ENCODE measurements around the gene GINS2.

DNA sequence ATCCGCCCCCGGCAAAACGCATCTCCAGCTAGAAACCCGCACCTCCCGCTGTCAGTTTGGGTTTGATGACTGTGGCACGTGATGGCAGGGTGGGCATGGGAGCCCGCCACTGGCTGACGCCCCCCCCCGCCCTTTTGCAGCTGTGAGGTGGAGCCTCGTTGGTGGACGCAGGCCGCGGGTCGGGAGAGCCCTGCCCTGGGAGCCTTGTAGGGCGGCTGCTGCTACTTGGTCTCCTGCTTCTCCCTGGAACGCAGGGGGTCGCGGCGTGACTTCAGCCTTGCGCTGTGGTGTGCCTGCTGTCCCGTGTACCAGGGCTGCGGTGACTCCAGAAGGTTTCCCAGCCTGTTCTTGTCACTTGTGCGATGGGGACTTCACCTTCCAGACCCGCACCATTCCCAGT, 47.4 kb downstream of the GINS2 start:
- no peak for TF ChIP-seq CTCF (IDR thresholded peaks at IDR 0.05)
- no peak for TF ChIP-seq EP300 (IDR thresholded peaks at IDR 0.05; ENCODE audit: borderline replicate concordance in 1 of 2, low read depth in 1 of 2, low read length in 1 of 2)
- no peak for TF ChIP-seq POLR2AphosphoS5 (IDR thresholded peaks at IDR 0.05; ENCODE audit: low read depth, low read length)
- TF ChIP-seq, protein P1, sequence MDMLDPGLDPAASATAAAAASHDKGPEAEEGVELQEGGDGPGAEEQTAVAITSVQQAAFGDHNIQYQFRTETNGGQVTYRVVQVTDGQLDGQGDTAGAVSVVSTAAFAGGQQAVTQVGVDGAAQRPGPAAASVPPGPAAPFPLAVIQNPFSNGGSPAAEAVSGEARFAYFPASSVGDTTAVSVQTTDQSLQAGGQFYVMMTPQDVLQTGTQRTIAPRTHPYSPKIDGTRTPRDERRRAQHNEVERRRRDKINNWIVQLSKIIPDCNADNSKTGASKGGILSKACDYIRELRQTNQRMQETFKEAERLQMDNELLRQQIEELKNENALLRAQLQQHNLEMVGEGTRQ (IDR thresholded peaks at IDR 0.05; ENCODE audit: borderline replicate concordance, low read depth, low read length), result no peak
- TF ChIP-seq EZH2phosphoT487 (IDR thresholded peaks at IDR 0.05; ENCODE audit: borderline replicate concordance, low read depth), result no peak
- no peak for TF ChIP-seq RCOR1 (IDR thresholded peaks at IDR 0.05; ENCODE audit: low read length)
- no peak for TF ChIP-seq JUND (IDR thresholded peaks at IDR 0.05)
- TF ChIP-seq RAD21 (IDR thresholded peaks at IDR 0.05; ENCODE audit: low read length), result no peak
- TF ChIP-seq SMC3 (IDR thresholded peaks at IDR 0.05; ENCODE audit: low read depth, low read length), result no peak
- TF ChIP-seq TCF12 (IDR thresholded peaks at IDR 0.05), result no peak
- no peak for TF ChIP-seq SIN3A (IDR thresholded peaks at IDR 0.05; ENCODE audit: borderline replicate concordance, low read depth, low read length)
- TF ChIP-seq TAF1 (IDR thresholded peaks at IDR 0.05; ENCODE audit: borderline replicate concordance, low read depth, low read length), result no peak
- TF ChIP-seq TEAD4 (IDR thresholded peaks at IDR 0.05; ENCODE audit: borderline replicate concordance, insufficient read depth), result no peak
- TF ChIP-seq, protein P2, sequence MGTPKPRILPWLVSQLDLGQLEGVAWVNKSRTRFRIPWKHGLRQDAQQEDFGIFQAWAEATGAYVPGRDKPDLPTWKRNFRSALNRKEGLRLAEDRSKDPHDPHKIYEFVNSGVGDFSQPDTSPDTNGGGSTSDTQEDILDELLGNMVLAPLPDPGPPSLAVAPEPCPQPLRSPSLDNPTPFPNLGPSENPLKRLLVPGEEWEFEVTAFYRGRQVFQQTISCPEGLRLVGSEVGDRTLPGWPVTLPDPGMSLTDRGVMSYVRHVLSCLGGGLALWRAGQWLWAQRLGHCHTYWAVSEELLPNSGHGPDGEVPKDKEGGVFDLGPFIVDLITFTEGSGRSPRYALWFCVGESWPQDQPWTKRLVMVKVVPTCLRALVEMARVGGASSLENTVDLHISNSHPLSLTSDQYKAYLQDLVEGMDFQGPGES (IDR thresholded peaks at IDR 0.05; ENCODE audit: low read depth, low read length), result no peak
